ENCODE results near the gene CYBC1. TPM values are rescaled to one million over a fixed set of nuclear protein-coding genes. Genes with fewer than 3 reads are reported as not detected.

The CYBC1 gene
- total and polyA plus RNA-seq, 2 of the 8 experiments (the other 6 are each of a cell fraction or from before 2014, with no cell fraction given): 74.6 to 81.4 TPM

DNA sequence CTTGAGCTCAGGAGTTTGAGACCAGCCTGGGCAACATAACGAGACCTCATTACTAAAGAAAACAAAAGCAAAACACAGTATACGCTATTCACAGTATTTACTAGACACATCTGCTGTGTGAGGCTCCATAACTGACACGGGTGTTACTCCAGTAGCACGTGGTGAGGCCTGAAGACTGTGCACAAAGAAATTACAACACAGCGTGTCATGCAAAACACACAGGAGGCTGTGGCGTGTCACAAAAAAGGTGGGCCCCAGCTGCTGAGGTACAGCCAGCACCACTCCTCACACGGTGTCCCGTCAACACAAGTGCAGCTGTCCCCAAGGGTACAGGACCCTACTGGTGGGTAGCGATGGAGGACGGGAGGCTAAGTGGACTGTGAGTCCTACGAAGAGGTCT is 2.7 kb downstream of the CYBC1 start:
- Histone ChIP-seq H3K14ac (ENCODE audit: insufficient read length) (no peak overlapping the region), H4K91ac (replicated peaks; ENCODE audit: insufficient read length, low read length) (no peak overlapping the region), H2BK15ac (ENCODE audit: low read length) (no peak overlapping the region), H2BK120ac (replicated peaks; ENCODE audit: low read depth, low read length) (no peak overlapping the region), H4K5ac (ENCODE audit: insufficient read length, low read depth, low read length) (no peak overlapping the region), H3K9ac (replicated peaks in 1 of 4; ENCODE audit: extremely low read depth in 1 of 4, low read depth in 3 of 4, low read length in 3 of 4) (no peak overlapping the region), H2BK5ac (ENCODE audit: low read depth, low read length) (no peak overlapping the region), H3K4me3 (ENCODE audit: extremely low read depth in 1 of 4, insufficient read depth in 2 of 4, low read depth in 3 of 4, low read length in 4 of 4) (no peak overlapping the region), H2AK5ac (ENCODE audit: low read depth, low read length) (no peak overlapping the region), H3K23me2 (ENCODE audit: low read depth, low read length) (peaks cover 4% of the 10 kb centered on the region; the same call in 1 of the 2 replicates), H3K27ac (ENCODE audit: low read depth, low read length) (no peak overlapping the region), H3K23ac (ENCODE audit: insufficient read length) (no peak overlapping the region), H3K4me2 (ENCODE audit: insufficient read depth in 1 of 2, low read depth in 2 of 2, low read length in 2 of 2) (no peak overlapping the region), H3K36me3 (ENCODE audit: control insufficient read depth in 2 of 4, insufficient read depth in 4 of 4, low read length in 3 of 4) (peaks cover 4 to 17% (median 8%) of the 10 kb centered on the region in 4 experiments; a peak in 4 of 8 replicates), H3K27me3 (replicated peaks in 1 of 4; ENCODE audit: control insufficient read depth in 3 of 4, extremely low read depth in 1 of 4, insufficient read depth in 3 of 4, low read length in 3 of 4) (no peaks in the 10 kb centered on the region), H2BK20ac (ENCODE audit: low read length) (no peak overlapping the region), H4K8ac (ENCODE audit: extremely low read depth, insufficient read depth, low read length) (no peak overlapping the region), H3K56ac (replicated peaks; ENCODE audit: insufficient read length, low read depth, low read length) (no peak overlapping the region), H3K79me1 (ENCODE audit: low read depth, low read length) (no peaks in the 10 kb centered on the region; the same call in 1 of the 2 replicates), H3K9me3 (ENCODE audit: insufficient read depth in 2 of 2, low read depth in 1 of 2, low read length in 1 of 2) (peaks cover 0 to 1% of the 10 kb centered on the region in 2 experiments; a peak in 1 of 4 replicates), H2AFZ (ENCODE audit: low read length) (no peak overlapping the region), H3K4me1 (replicated peaks in 1 of 4; ENCODE audit: control insufficient read depth in 3 of 4, insufficient read depth in 4 of 4, low read length in 3 of 4) (peaks cover 0 to 9% (median 3%) of the 10 kb centered on the region in 4 experiments; a peak in 4 of 7 replicates), H2BK12ac (ENCODE audit: low read depth, low read length) (no peak overlapping the region), H3K4ac (replicated peaks; ENCODE audit: insufficient read length, low read depth, low read length) (no peak overlapping the region), H3K79me2 (ENCODE audit: control insufficient read depth in 1 of 2, insufficient read depth in 2 of 2, low read length in 2 of 2) (peaks cover 0 to 6% of the 10 kb centered on the region in 2 experiments; a peak in 1 of 4 replicates), H3K18ac (ENCODE audit: extremely low read depth, low read length) (no peak overlapping the region), H4K20me1 (replicated peaks in 1 of 2; ENCODE audit: control insufficient read depth in 1 of 2, insufficient read depth in 2 of 2, low read length in 2 of 2) (peaks cover 2 to 19% of the 10 kb centered on the region in 2 experiments)
- FAIRE-seq: no peak
- WGBS, 2 experiments (ENCODE audit: extremely low coverage in 1 of 2, insufficient coverage in 1 of 2, insufficient read length in 1 of 2, insufficient replicate concordance in 2 of 2, low coverage in 1 of 2, low lambda C conversion rate in 2 of 2, missing lambda C conversion rate in 1 of 2): 89% methylated on average over 11 of the region's 11 CpGs; no CpG with 5 or more reads in 1 of the 2 experiments
- DNase-seq (ENCODE audit: low read depth in 1 of 2, low spot score in 2 of 2): no peak
- POLR2A ChIA-PET (ENCODE audit: partially characterized antibody): interaction anchor here (1.0 to 1.5 kb wide), 2 partner anchors 9 to 14 kb away, joined by 3 to 5 read pairs; no protein-coding TSS in a partner anchor
- TF ChIP-seq SUZ12 (IDR thresholded peaks at IDR 0.05; ENCODE audit: low read length) (no peak), PHF8 (conservative IDR thresholded peaks at IDR 0.05; ENCODE audit: low read depth, low read length) (no peak)
- CTCF ChIA-PET (ENCODE audit: partially characterized antibody): interaction anchor here (2.2 to 2.8 kb wide), 2 partner anchors 24 to 97 kb away, joined by 5 to 11 read pairs; no protein-coding TSS in a partner anchor

Measured in H1 (cell line).